Hematopoietic multipotent progenitor cell treated with erythropoietin and hydrocortisone succinate and interleukin-3 and kit ligand, for 6 days (in vitro differentiated cells): ENCODE data around the gene GABPB1.
A peak's percentile ranks its signal among the peaks of the same experiment; 100 is the strongest.

ENCODE experiments used
- DNase-seq: peaks from one replicate; pipeline ENCODE4 v3.0.0-alpha.2; 2015

Gene GABPB1

DNA sequence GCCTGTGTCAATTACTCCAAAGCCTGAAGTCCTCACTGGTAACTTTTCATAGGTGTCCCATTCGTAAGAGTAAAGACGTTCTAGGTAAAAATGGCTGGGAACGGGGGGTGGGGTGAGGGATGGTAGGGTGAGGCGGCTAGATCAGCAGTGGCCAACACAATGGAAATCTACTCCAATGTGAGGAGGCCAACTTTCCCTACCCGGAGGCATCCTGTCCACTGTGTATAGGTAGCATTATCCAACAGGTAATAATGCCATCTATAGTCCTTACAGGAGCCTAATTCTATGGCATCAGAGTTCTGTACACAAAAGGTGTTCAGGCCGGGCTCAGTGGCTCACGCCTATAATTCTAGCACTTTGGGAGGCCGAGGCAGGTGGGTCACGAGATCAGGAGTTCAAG, 118.6 kb downstream of the GABPB1 start:
- no peak for DNase-seq

DNA sequence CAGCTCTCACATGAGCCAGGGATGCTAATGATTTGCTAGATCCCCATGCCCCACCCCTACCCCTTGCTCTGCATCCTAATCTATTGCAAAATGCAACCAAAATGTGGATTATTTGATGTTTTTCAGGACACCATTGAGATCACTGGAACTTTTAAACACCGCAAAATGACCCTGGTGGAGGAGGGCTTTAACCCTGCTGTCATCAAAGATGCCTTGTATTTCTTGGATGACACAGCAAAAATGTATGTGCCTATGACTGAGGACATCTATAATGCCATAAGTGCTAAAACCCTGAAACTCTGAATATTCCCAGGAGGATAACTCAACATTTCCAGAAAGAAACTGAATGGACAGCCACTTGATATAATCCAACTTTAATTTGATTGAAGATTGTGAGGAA, 119.2 kb downstream of the GABPB1 start:
- no peak for DNase-seq

DNA sequence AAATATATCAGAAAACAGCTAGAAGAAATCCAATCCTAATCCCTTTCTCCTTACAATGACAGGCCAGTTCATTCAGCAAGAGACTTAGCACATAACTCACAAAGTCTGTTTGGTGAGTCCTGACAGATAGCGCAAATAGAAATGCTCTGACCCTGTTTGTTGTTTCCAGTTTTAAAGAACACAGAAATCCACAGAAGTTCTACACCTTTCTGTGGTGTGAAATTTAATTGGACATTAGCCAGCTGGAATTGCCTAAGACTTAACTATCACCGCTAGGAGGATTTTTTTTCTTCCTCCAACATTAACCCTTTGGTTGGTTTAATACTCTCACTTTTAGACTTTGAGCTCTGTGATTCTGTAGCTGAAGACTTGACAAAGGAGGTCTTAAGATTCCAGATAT, 120.2 kb downstream of the GABPB1 start:
- DNase-seq: peak; percentile 43

DNA sequence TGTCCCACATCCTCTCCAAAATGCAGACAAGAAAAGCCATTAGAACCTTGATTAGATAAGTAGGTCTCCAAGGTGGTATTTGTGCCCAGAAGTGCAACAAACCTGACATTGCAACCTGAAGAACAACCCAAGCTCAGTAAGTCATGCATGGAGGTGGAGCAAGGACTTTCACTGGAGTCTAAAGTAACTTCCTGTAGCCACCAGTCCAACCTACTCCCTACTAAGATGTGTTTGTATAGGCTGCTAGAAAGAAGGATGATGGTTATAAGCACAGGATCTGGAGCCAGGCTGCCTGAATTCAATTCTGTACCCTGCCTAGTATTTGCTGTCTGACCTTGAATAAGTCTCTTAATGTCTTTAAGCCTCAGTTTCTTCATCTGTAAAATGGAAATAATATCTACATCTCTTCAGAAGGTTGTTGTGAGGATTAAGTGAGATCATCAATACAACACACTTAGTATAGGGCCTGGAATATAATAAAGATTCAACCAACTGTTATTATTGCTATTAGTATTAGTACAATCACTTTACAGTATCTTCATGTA, 121.7 kb downstream of the GABPB1 start:
- no peak for DNase-seq

DNA sequence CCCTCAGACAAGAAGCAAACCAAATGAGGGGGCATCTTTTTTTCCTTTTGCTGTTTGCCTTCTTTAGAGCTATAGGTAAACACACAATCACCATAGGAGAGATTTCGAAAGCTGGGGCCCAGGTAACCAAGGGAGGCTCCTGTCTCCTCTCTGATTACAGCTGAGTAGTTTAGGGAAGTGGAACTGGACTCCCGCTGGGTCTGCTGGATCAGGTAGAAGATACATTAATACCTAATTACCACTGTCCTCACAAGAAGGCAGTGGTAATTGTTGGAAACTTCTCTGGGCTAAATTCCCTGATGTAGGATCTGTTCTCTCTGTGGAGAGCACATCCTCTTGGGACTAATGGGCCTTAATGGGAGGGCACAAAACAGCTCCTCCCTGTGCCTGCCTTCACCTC, 122.2 kb downstream of the GABPB1 start:
- DNase-seq: no peak

DNA sequence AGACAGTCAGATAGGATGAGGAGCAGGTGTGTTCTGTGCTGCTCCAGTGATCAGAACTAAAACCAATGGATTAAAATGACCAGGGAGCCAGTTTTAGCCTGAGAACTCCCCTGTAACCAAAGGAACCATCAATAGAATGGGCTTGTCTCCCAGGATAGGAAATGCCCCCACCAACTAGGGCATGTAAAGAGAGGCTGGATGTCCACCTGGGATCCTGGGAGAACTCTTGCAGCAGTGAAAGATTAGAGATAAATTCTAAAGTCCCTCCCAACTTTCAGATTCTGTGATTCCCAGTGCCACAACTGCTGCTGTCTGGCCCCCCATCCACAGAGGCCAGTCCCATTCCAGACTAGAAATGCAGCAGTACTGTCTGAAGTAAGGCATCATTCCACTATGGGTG, 123.2 kb downstream of the GABPB1 start:
- DNase-seq: no peak

DNA sequence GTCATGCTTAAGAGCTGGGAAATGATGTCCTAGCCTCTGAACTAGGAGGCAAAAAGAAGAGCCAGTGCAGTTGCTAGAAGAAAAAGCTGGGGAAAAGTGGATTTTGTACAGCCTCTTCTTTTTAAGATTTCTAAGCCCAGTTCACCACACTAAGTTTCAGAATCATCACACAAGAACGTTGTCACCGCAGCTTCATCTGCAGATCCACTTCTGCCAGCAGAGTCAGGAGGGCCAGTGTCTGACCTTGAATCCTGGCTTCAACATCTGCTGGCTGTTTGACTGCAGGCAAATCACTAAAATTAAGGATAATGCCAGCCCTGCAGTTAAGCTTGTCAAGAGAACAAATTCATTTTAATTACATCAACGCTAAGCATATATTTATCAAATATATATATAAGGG, 125.7 kb downstream of the GABPB1 start:
- DNase-seq: no peak

DNA sequence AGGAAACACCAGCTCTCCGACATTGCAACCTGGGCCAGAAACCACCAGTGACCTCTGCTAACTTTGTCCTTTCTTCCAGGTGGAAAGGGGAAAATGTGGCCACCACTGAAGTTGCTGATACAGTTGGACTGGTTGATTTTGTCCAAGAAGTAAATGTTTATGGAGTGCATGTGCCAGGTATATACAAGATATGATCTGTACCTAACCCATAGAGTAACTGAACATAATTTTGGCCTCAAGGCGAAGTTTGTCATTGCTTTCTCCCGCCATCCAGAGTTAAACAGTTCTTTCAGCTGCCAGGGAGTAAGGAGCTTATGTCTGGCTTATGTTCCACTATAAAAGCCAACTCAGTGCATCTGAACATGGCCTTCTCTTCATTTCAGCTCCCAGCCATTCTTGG, 126.1 kb downstream of the GABPB1 start:
- no peak for DNase-seq

DNA sequence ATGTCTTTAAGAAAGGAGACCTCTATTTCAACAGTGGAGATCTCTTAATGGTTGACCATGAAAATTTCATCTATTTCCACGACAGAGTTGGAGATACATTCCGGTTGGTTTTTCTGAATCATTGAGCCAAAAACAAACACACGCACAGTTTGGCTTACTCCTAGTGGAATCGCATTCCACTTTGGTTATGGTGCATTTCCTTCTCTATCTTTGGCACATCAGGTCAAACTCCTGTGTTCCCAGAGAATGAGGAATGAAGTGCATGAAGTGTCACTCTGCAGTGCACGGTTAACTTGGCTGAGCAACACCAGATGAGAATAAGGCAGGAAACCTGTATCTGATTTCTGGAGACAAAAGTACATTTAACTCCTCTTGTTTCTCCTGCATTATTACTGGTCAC, 127.9 kb downstream of the GABPB1 start:
- DNase-seq: no peak

DNA sequence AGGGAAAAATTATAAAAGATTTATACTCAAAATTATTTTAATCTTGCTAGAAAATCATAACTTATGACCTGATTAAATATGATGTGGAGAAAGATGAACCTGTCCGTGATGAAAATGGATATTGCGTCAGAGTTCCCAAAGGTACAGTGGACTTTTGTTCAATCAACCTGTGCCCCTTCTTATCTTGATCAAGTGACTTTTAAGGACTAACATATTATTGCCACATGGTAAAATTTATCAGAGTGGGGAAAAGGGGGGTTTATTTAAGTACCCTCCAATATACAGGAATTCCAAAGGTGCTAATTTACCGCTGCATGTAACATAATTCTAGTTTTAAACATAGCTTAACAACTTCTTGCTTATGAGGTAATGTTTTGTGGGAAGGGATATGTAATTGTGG, 129.1 kb downstream of the GABPB1 start:
- DNase-seq: no peak
